GM12878 (cell line): ENCODE data around the gene XPNPEP2.

Experiments used
- MEF2A ChIP-seq: IDR thresholded peaks from 2 replicates; pipeline ENCODE4 v1.6.1; 2011; ENCODE audit warnings: low read depth, mild to moderate bottlenecking, low read length, moderate library complexity; ENCODE audit not compliant: insufficient read depth
- TCF12 ChIP-seq: IDR thresholded peaks from 2 replicates; pipeline ENCODE4 v1.6.1; 2011; ENCODE audit warnings: low read depth, mild to moderate bottlenecking, low read length

DNA sequence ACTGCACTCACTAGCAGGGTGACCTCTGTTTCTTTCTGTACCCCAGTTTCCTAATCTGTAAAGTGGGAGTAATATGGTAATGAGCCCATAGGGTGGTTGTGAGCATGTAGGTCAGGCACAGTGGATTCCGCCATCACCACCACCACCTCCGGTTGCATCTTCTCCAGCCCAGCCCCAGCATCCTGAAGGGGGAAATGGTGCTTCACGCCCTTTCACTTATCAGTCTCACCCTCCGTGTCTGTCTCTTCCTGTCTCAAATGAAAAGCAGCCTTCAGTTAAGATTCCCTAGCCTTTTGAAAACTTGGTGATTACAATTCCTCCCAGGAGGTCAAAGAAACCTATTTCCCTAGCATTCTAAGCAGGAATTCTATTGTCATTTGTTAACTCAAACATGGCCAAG is 16.9 kb upstream of the XPNPEP2 start:
- TF ChIP-seq MEF2A = no peak
- TF ChIP-seq TCF12 = no peak
